ENCODE data around the gene KIF9.
"Not testable (repeated sequence)": the region's sequence is repeated elsewhere in the genome, so short reads cannot be mapped to it uniquely, and the experiment has no call there.

The KIF9 gene, protein sequence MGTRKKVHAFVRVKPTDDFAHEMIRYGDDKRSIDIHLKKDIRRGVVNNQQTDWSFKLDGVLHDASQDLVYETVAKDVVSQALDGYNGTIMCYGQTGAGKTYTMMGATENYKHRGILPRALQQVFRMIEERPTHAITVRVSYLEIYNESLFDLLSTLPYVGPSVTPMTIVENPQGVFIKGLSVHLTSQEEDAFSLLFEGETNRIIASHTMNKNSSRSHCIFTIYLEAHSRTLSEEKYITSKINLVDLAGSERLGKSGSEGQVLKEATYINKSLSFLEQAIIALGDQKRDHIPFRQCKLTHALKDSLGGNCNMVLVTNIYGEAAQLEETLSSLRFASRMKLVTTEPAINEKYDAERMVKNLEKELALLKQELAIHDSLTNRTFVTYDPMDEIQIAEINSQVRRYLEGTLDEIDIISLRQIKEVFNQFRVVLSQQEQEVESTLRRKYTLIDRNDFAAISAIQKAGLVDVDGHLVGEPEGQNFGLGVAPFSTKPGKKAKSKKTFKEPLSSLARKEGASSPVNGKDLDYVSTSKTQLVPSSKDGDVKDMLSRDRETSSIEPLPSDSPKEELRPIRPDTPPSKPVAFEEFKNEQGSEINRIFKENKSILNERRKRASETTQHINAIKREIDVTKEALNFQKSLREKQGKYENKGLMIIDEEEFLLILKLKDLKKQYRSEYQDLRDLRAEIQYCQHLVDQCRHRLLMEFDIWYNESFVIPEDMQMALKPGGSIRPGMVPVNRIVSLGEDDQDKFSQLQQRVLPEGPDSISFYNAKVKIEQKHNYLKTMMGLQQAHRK

DNA sequence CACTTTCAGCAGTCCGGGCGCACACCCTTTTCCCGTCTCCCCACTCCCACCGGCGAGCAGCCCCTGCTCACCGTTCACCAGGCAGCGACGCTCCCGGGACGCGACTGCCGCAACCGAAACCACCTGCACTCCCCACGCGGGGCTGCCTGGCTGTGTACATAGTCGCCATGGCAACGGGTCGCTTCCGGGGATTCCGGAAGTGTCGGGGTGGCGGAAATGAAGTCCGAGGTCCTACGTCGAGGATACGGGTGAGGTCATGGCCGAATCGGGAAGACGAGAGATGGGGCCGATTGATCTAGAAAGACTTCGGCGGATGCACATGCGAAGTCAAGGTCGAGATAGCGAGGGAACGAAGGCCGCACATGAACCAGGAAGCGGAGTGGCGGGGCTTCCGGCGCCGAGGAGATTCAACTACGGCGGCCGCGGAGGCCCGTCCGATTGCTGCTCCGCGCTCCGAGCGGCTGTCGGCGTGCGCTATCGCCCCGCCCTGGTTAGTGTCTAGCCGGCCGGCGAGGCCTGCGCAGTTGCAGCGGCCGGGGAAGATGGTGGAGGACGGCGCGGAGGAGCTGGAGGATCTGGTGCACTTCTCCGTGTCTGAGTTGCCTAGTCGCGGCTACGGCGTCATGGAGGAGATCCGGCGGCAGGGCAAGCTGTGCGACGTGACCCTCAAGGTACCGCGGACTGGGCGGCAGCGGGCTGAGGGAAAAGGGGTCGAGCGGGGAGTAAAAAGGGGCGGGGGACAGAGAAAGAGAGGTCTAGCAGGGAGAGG lies at the start of gene KIF9, which contains the start of gene KLHL18:
TSS of gene KIF9 (minus strand) at position 376 of the 769 bp plus-strand sequence. CDS start 5,425 bp downstream, outside the sequence.
TSS of gene KLHL18 (plus strand) at position 521 of the 769 bp plus-strand sequence. CDS start at position 543, 22 bp downstream.
- DNase-seq, result peak; percentile 71 to 89

DNA sequence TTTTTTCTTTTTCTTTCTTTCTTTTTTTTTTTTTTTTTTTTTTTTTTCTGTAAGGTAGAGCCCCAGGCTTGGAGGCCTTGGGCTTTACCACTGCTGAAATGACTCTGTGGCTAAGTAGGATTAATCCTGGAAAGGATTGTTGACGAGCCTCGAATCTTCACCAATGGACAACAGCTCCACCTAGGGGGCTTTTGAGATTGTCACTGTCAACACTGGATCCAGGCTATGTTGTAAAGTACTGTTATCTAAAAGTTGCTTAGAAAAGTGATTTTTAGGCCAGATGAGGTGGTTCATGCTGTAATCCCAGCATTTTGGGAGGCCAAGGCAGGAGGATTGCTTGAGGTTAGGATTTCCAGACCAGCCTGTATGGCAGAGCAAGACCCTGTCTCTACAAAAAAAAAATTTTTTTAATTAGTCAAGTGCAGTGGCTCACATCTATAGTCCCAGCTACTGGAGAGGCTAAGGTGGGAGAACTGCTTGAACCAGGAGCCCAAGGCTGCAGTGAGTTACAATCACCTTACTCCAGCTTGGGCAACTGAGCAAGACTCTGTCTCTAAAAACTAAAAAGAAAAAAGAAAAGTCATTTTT lies 41.8 kb upstream of the KIF9 start:
- DNase-seq, result peak; percentile 26 to 45

DNA sequence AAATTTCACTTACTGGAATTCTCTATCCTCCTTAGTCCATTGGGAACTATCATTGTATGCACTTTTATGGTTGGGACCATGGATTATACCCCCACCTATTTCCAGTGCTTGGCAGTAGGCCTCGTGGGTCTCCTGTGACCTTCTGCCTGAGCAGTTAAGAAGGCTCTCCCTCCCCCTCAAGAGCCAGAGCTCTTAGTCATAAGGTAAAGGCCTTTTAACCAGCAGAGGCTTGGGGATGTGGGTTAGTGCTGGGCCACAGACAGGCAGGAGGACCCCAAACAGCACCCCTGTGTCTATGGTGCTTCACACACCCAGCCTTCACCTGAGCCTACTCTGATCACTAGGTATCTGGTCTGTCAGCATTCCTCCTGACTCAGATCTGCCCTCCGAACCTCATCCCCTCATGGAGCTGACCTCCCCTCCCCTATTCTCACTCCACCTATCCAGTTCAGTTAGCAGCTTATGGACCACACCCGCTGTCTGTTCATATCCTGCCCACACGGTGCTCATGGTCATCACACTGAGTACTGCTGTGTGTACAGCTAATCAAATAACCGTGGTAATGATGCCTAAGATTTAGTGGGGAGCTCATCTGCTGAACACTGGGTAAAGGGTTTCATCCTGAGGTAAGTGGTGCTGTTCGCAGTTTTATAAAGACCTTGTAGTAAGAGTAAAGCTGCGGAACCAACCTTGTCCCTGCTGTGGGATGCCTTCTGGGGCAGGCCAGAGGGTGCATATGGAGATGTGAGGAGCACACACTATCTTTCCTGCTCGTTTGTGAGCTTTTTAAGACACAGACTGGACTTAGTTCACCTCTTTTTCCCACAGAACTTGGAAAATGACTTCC lies 41.1 kb upstream of the KIF9 start:
- DNase-seq, result no peak

DNA sequence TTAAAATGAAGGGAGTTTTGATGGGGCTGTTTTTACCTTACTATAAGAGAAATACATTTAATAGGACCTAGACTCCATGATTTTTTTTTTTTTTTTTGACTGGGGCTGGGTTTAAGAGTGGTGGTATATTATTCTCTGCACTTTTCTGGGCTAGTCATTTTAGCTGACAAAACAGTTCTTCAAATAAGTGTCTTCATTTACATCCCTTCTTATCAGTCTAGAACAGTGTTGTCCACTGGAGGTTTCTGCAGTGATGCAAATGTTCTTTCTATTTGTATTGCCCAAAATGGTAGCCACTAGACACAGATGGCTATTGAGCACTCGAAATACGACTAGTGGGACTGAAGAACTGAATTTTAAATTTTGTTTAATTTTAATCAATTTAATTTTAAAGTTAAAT lies 37.4 kb upstream of the KIF9 start:
- no peak for DNase-seq

DNA sequence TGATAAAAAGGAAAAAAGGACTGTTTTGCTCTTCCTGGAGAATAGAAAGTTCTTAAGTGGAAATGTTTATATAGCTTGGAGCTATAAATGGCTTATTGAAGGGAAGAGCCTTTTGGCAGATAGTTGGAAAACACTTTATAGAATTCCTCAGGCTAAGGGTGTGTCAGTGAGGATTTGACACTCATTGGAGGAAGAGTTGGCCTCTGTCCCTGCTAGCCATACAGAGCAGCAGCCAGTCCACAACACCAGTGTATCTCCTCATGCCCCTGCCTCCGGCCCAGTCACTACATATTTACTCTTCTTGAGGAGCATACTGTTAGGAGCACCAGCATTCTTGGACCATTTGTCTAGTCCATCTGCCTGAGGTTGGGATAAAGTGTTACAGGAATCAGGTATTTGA lies 36.3 kb upstream of the KIF9 start:
- no peak for DNase-seq

DNA sequence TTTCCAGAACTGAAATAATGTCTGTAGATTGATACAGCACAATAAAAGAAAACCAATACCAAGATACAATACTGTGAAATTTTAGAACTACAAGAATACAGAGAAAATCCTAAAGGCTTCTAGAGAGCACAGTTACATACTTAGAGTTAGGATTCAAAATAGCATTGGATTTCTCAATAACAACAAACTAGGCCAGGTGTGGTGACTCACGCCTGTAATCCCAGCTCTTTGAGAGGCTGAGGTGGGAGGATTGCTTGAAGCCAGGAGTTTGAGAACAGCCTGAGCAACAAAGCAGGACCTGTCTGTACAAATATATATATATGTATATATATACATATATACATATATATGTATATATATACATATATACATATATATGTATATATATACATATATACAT lies 33.6 kb upstream of the KIF9 start:
- not testable (repeated sequence) for DNase-seq

DNA sequence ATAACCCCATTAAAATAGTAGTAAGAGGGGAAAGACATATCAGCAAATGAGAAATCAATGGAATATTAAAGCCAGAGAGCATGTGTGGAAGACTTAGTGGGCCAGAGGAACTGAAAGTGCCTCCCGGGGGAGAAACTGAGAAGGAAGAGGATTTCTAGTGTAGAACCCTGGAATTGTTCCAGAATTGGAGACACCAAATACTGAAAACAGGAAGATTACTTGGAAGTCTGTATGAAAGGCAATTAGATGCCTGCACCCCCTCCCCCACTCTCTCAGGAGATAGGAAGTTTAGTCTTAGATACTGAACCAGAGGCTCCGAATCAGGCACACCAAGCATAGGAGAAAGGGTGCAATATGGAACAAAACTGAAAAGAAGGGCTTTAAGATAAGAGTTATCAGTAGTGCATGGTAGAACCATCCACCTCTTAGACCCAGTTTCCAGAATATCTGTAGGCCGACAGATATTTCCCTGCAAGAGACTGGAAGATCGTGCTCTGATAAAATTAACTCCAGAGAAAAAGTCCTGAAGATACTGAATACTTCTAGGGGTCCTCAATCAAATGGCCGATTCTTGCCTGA lies 32.6 kb upstream of the KIF9 start:
- no peak for DNase-seq

DNA sequence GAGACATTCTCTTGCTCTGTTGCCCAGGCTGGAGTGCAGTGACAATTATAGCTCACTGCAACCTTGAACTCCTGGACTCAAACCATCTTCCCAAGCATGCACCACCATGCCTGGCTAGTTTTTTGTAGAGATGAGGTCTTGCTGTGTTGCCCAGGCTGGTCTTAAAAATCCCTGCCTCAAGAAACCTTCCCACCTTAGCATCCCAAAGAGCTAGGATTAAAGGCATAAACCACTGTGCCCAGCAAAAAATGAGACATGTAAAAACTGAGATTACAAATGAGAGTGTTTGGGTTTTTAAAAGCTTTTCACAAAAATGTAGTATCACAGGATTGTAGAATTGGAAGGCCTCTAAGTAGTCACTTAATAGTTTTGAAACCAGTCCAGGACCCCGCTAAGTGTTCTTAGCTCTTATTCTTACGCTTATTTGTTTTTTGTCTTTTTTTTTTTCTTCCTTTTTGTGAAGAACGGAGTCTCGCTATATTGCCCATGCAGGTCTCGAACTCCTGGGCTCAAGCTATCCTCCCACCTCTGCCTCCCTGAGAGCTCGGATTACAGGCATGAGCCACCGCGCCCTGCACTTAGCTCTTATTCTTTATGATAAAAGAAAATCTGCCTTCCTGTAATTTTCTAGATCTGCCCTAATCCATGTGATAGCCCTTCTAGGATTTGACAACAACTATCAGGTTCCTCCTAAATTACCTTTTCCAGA lies 31.6 kb upstream of the KIF9 start:
- DNase-seq, result no peak

DNA sequence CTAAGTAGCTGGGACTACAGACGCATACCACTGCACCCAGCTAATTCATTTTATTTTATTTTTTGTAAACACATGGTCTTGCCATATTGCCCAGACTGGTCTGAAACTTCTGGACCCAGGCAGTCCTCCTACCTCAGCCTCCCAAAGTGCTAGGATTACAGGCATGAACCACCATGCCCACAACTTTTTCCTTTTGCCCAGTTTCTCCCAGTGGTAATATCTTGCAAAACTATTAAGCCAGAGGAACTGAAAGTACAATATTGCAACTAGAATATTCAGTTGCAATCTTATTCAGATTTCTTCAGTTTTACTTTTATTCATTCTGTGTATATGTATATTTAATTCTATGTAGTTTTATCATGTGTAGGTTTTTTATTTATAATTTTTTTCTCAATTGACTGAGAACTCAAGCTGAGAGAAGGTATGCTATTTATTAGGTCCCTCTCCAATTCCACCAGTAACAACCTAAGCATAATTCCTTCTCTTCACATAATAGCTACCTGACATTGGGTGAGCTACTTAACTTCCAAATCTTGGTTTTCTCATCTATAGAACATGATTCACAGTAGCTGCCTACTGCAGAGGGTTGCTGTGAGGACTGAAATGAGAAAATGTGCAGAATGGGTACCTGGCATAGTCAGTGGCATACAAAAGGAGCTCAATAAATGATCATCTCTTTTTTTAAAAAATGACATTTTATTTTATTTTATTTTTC lies 30.9 kb upstream of the KIF9 start:
- no peak for DNase-seq

DNA sequence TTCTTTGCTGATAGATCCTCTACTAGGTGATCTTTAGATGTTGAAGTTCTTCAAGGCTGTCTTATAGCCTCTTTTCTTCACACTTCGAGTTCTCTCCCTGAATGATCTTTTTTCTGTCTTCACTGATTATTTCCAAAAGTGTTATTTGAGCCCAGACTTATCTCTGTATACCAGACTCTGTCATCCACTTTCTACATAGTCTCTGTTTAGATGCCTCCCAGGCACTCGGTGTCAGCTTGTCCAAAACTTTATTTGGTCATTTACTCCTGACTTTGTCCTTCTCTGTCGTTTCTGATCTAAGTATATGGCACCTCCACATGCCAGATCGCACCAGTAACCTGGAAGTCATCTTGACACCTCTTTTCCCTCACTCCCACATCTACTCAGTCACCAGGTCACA lies 27.8 kb upstream of the KIF9 start:
- DNase-seq, result no peak

DNA sequence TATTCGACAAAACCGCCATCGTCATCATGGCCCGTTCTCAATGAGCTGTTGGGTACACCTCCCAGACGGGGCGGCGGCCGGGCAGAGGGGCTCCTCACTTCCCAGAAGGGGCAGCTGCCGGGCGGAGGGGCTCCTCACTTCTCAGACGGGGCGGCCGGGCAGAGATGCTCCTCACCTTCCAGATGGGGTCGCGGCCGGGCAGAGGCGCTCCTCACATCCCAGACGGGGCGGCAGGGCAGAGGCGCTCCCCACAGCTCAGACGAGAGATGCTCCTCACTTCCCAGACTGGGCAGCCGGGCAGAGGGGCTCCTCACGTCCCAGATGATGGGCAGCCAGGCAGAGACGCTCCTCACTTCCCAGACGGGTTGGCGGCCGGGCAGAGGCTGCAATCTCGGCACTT lies 26.6 kb upstream of the KIF9 start:
- not testable (repeated sequence) for DNase-seq

DNA sequence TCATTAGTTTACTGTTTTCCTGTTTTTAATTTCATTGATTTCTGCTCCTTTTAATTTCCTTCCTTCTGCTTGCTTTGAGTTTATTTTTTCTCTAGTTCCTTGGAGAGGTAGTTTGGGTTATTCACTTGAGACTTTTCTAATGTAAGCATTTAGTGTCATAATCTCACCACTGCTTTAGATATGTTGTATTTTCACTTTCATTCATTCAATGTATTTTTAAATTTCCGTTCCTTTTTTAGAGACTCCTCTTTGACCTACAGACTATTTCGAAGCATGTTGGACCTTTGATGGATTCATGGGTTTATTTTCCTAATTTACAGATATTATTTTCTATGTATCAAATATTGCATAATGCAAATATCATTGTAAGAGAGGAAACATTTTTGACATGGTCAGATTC lies 23.4 kb upstream of the KIF9 start:
- DNase-seq, result no peak

DNA sequence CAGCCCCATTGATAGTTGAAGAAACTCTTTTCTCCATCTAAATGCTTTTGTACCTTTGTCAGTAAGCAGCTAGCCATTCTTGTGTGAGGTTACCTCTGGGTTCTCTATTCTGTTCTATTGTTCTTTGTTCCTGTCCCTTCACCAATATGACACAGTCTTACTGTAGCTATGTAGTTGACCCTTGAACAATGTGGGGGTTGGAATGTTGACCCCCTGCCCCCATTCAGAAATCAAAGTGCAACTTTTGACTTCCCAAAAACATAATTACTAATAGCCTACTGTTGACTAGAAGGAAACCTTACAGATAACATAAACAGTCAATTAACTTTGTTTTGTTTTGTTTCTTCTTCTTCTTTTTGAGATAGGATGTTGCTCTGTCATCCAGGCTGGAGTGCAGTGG lies 18.9 kb upstream of the KIF9 start:
- no peak for DNase-seq

DNA sequence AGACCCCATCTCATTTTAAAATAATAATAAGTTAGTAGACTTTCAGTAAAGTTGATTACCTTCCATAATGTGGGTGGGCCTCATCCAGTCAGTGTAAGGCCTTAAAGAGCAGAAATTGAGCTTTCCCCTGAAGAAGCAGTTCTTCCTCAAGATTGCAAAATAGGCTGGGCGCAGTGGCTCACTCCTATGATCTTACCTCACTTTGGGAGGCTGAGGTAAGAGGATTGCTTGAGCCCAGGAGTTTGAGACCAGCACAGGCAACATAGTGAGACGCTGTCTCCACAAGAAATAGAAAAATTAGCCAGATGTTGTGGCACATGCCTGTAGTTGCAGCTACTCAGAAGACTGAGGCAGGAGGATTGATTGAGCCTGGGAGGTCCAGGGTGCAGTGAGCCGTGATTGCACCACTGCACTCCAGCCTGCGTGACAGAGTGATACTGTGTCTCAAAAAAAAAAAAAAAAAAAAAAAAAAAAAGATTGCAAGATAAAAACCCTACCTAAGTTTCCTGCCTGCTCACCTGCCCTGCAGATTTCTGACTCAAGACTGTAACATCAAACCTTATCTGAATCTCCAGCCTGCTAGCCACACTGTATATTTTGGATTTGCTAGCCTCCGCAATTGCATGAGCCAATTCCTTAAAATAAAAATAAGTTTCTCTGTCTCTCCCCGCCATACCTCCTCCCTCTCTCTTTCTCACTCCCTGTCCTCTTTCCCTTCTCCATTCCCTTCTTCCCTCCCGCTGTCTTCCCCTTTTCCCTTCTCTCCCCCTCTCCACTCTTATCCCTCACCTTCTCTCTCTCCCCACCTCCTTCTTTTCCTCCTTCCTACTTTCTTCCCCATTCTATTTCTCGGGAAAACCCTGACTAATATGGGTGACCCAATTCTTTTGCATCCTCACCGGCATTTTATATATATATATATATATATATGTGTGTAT lies 17.1 kb upstream of the KIF9 start:
- no peak for DNase-seq

DNA sequence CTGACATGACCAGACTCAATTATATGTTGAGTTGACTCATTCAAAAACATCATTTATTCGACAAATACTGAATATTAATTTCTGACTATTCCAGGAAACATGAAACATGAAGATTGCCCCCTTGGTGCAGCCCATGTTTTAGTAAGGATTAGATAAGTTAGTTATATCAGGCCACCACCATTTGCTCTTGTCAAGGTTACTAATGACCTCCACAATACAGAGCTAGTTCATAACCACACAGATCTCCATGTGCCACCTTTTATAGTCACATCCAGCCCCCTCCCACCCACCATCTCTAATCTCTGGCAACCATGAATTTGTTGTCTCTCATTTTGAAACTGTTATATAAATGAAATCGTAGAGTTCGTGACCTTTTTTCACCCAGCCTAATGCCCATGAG lies 15.8 kb upstream of the KIF9 start:
- no peak for DNase-seq

DNA sequence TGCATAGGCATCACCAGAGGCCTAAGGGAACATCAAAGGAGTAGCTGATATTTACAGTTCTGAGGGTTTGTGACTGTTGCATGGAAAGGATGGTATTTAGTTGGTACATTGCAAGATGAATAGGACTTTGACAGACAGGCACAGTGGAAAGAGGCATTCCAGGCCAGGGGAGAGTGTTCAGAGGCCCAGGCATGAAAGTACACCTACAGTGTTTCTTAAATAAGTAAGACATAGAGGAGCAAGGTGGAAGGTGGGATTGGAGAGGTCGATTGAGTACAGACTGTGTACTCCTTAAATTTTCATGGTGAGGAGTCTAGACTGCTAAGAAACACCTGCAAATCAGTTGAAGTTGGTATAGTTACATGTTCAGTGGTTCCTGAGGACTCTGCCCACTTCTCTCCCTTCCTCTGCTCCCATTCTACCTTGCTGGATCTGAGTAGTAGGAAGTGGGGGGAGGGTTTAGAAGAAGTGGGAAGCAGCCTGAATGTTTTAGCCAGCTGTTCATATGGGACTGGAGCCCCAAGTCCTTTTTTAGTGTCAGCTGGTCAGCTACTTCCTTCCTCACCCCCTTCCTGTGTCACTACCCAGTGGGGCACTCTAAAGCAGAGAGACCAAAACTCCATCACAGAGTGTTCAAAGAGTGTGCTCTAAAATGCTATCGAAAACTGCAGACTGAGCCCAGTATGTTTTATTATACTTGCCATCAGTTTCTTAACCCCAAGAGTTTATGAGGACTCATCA lies 14.1 kb upstream of the KIF9 start:
- no peak for DNase-seq

DNA sequence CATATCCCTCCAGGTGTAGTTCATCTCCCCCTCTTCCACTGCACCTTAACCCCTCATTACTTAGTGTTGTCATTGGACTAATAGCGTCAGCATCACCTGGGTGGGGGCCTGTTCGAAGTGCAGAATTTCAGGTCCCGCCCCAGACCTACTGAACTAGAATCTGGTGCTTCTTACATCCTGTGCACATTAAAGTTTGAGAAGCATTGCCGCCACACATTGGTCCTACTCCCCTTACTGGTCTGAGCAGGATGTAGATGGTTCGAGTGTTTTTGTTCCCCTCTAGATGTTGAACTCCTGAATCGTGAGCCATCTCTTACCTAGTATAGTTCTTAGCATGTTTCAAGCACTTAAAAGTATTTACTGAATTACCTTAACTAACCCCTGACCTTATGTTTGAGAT lies 13.4 kb upstream of the KIF9 start:
- no peak for DNase-seq

DNA sequence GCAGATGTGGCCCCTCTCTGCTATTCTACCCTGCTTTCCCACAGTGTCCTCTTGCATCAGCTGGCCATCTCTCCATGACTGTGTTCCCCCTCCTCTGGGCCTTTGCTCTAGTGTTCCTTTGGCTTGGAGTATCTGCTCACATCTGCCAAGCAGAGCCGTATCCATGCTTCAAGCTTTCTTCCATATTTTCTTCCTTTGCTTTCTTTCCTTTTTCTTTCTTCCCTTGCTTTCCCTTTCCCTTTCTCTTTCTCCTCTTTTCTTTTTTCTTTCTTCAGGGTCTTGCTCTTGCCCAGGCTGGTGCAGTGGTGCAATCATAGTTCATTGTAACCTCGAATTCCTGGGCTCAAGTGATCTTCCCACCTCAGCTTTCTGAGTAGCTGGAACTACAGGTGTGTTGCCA lies 12.7 kb upstream of the KIF9 start:
- no peak for DNase-seq
